Measurements from ENCODE around the gene BICRAL.

GRCh38 chr6:42813074-42813645, 31.3 kb downstream of the BICRAL start:
- TF ChIP-seq CTCF (IDR thresholded peaks at IDR 0.05) = no peak
- TF ChIP-seq EP300 (IDR thresholded peaks at IDR 0.05) = no peak
- no peak for TF ChIP-seq POLR2A (IDR thresholded peaks at IDR 0.05)
- TF ChIP-seq POLR2AphosphoS5 (IDR thresholded peaks at IDR 0.05) = no peak

All from stomach (tissue), 4 donors.